ENCODE results near the gene IQSEC1.

The IQSEC1 gene

DNA sequence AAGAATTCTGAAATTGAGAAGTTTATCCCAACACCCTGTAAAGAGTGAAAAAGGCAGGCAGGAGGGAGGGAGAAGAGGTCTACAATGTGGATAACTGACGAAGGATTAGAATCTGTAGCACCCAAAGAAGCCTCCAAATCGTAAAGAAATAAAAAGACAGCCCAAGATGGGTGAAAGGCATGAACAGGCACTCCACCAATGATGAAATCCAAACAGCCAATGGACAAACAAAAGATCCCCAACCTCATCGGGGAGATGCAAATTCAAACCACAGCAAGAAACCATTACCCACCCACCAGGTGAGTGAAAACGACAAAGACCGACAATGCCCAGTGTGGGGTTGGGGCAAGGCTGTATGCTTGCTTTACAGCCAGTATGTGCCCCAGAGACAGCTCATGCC lies 85.6 kb downstream of the IQSEC1 start:
- no peak overlapping the region for H3K4me3 ChIP-seq (ENCODE audit: low read length)
- H3K27me3 ChIP-seq (replicated peaks; ENCODE audit: control insufficient read depth, insufficient read depth, low read length), result peaks cover 4% of the 10 kb centered on the region
- H3K36me3 ChIP-seq (ENCODE audit: control insufficient read depth, insufficient read depth, low read length, severe bottlenecking), result no peaks in the 10 kb centered on the region
- H3K9me3 ChIP-seq (ENCODE audit: control insufficient read depth, low read length), result no peaks in the 10 kb centered on the region
- H3K4me1 ChIP-seq (ENCODE audit: control insufficient read depth, insufficient read depth, low read length), result peaks cover 15% of the 10 kb centered on the region
- no peak for DNase-seq (ENCODE audit: low read depth)
- H3K9ac ChIP-seq (ENCODE audit: low read length), result no peak overlapping the region

DNA sequence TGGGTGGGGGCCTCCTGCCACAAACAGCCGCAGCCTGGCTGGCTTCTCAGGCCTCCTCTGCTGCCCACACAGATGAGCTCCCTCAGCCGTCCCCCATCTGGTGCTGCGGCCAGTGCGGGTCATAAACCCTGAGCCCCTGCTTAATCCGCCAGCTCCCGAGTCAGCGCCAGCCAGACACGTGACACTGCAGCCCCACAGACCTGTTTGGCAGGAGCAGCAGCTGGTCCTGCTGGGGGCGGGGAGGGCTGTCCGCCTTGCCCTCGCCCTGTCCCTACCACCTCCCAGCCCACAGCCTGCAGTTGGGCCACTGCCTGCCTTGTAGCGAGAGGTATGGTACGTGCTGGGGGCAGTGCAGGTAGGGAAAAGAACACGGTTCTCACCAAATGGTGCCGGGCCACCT lies 86.2 kb downstream of the IQSEC1 start:
- Histone ChIP-seq H3K36me3 (ENCODE audit: control insufficient read depth, insufficient read depth, low read length, severe bottlenecking) (no peaks in the 10 kb centered on the region), H3K4me3 (ENCODE audit: low read length) (no peak overlapping the region), H3K27me3 (replicated peaks; ENCODE audit: control insufficient read depth, insufficient read depth, low read length) (peaks cover 6% of the 10 kb centered on the region), H3K9ac (ENCODE audit: low read length) (no peak overlapping the region), H3K4me1 (ENCODE audit: control insufficient read depth, insufficient read depth, low read length) (peaks cover 15% of the 10 kb centered on the region), H3K9me3 (ENCODE audit: control insufficient read depth, low read length) (no peaks in the 10 kb centered on the region)
- no peak for DNase-seq (ENCODE audit: low read depth)

DNA sequence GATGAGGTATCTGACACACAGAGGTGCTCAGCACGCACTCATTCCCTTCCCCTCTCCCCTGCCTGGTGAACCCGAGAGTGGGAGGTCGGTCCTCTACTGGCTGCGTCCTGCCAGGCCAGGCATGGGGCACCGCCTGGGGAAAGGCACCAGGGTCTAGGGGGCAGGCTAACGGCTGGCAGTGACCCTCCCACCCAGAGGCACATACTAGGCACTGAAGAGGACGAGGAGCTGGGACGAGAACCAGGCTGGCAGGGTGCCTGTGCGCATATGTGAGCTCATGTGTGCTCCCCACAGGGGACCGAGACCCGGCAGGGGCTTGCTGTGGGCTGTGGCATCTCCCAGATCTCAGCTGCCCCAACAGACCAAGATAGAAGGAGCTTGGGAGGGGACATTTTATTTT lies 86.7 kb downstream of the IQSEC1 start:
- Histone ChIP-seq H3K9me3 (ENCODE audit: control insufficient read depth, low read length) (no peaks in the 10 kb centered on the region), H3K27me3 (replicated peaks; ENCODE audit: control insufficient read depth, insufficient read depth, low read length) (peaks cover 6% of the 10 kb centered on the region), H3K4me3 (ENCODE audit: low read length) (no peak overlapping the region), H3K4me1 (ENCODE audit: control insufficient read depth, insufficient read depth, low read length) (peaks cover 15% of the 10 kb centered on the region), H3K9ac (ENCODE audit: low read length) (no peak overlapping the region), H3K36me3 (ENCODE audit: control insufficient read depth, insufficient read depth, low read length, severe bottlenecking) (no peaks in the 10 kb centered on the region)
- no peak for DNase-seq (ENCODE audit: low read depth)

DNA sequence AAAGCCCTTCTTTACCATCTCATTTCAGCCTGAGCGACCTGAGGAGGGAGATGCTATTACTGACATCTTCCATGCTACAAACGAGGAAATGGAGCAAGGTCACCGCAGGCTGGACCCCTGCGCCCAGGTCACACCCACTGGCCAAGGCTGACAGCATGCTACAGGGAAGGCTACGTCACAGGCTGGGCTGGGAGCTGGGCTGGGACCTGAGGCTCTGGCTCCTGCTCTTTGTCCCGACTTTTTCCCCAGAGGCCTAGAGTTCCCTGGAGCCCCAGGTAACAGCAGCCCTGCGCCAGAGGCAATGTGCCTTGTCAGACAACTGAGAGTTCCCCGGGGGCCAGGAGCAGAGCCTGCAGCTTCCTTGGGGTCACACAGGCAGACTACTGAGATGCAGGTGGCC lies 87.2 kb downstream of the IQSEC1 start:
- Histone ChIP-seq H3K4me3 (ENCODE audit: low read length) (no peak overlapping the region), H3K27me3 (replicated peaks; ENCODE audit: control insufficient read depth, insufficient read depth, low read length) (peaks cover 6% of the 10 kb centered on the region), H3K4me1 (ENCODE audit: control insufficient read depth, insufficient read depth, low read length) (peaks cover 11% of the 10 kb centered on the region), H3K36me3 (ENCODE audit: control insufficient read depth, insufficient read depth, low read length, severe bottlenecking) (no peaks in the 10 kb centered on the region), H3K9me3 (ENCODE audit: control insufficient read depth, low read length) (no peaks in the 10 kb centered on the region), H3K9ac (ENCODE audit: low read length) (no peak overlapping the region)
- no peak for DNase-seq (ENCODE audit: low read depth)

DNA sequence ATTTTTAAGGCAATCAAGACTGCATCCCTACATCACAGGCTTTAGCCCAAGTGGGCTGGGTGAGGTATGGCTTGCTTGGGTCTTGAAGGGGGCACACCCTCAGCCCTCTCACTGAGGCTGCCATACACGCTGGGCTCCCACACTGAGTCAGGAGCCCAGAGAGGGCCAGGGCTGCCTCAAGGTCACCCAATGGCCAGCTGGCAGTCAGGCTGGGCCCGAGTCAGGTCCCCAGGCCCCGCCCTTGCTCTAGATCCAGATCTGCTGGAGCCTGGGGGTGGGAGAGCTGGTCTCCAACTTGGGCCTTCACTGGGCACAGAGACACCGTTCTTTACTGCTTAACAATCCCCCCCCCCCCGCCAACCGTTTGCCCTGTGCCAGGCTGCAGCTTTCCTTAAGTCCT lies 88.1 kb downstream of the IQSEC1 start:
- no peak for DNase-seq (ENCODE audit: low read depth)
- no peaks in the 10 kb centered on the region for H3K9me3 ChIP-seq (ENCODE audit: control insufficient read depth, low read length)
- H3K27me3 ChIP-seq (replicated peaks; ENCODE audit: control insufficient read depth, insufficient read depth, low read length), result peaks cover 10% of the 10 kb centered on the region
- H3K4me1 ChIP-seq (ENCODE audit: control insufficient read depth, insufficient read depth, low read length), result peaks cover 2% of the 10 kb centered on the region
- no peak overlapping the region for H3K9ac ChIP-seq (ENCODE audit: low read length)
- no peaks in the 10 kb centered on the region for H3K36me3 ChIP-seq (ENCODE audit: control insufficient read depth, insufficient read depth, low read length, severe bottlenecking)
- no peak overlapping the region for H3K4me3 ChIP-seq (ENCODE audit: low read length)

DNA sequence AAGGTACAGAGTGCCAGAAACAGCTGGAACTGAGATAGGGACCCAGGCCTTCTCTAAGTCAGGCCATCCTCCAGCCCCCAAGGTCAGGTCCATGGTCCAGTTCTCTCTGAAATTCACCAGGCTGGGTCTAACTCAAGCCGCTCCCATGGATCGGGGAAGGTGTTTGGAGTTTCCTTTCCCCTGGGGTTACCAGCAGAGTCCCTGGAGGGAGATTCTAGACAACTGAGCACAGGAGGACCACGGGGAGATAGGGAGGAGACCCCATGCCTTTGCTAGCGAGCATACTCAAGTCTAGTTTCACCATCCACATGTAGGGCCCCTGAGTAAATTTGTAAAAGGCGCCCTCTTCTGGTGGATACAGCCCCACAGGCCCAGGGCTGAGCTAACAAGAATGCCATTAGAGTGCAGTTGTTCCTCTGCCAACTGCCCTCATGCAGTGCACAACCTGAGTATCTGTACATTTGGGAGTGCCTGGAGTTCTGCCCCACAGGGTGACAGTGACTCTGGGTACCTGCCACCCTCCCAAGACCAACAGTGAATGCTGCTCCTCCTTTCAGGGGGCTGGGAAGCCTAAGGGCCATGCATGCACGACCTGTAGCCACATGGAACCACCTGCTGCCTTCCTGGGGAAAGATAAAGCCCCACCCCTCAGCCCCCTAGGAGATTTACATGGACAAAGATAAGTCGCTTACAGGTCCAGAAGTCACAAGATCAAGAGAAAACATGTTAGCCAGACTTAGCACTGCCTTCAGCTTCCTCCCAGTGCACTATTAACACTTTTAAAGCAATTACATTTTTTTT lies 89.0 kb downstream of the IQSEC1 start:
- DNase-seq (ENCODE audit: low read depth), result peak; percentile 82
- peaks cover 10% of the 10 kb centered on the region for H3K27me3 ChIP-seq (replicated peaks; ENCODE audit: control insufficient read depth, insufficient read depth, low read length)

DNA sequence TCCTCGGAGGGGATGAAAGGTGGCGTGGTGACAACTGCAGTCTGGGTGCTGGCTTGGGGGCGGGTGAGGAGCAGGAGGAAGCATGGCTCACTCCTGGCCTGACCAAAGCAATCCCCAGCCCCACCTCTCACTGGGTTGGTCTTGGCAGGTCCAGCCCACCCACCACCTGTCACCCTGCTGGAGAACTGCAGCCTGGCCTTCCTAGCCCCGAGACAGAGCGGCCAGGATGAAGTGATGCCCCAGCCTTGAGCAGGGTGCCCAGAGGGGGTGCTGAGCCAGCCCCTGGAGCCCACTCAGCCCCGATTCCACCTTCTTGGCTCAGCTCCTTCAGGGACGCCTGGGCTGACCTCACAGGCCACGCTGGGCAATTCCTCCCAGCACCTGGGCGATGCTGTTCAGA lies 89.9 kb downstream of the IQSEC1 start:
- H3K4me3 ChIP-seq (ENCODE audit: low read length), result no peak overlapping the region
- no peaks in the 10 kb centered on the region for H3K36me3 ChIP-seq (ENCODE audit: control insufficient read depth, insufficient read depth, low read length, severe bottlenecking)
- H3K9me3 ChIP-seq (ENCODE audit: control insufficient read depth, low read length), result no peaks in the 10 kb centered on the region
- DNase-seq (ENCODE audit: low read depth), result no peak
- no peak overlapping the region for H3K9ac ChIP-seq (ENCODE audit: low read length)
- H3K4me1 ChIP-seq (ENCODE audit: control insufficient read depth, insufficient read depth, low read length), result no peaks in the 10 kb centered on the region
- peaks cover 10% of the 10 kb centered on the region for H3K27me3 ChIP-seq (replicated peaks; ENCODE audit: control insufficient read depth, insufficient read depth, low read length)

More for the DNA sequence above, 89.0 kb downstream of the IQSEC1 start:
- no peaks in the 10 kb centered on the region for H3K9me3 ChIP-seq (ENCODE audit: control insufficient read depth, low read length)
- H3K4me3 ChIP-seq (ENCODE audit: low read length), result no peak overlapping the region
- H3K4me1 ChIP-seq (ENCODE audit: control insufficient read depth, insufficient read depth, low read length), result no peaks in the 10 kb centered on the region
- no peak overlapping the region for H3K9ac ChIP-seq (ENCODE audit: low read length)
- no peaks in the 10 kb centered on the region for H3K36me3 ChIP-seq (ENCODE audit: control insufficient read depth, insufficient read depth, low read length, severe bottlenecking)

DNA sequence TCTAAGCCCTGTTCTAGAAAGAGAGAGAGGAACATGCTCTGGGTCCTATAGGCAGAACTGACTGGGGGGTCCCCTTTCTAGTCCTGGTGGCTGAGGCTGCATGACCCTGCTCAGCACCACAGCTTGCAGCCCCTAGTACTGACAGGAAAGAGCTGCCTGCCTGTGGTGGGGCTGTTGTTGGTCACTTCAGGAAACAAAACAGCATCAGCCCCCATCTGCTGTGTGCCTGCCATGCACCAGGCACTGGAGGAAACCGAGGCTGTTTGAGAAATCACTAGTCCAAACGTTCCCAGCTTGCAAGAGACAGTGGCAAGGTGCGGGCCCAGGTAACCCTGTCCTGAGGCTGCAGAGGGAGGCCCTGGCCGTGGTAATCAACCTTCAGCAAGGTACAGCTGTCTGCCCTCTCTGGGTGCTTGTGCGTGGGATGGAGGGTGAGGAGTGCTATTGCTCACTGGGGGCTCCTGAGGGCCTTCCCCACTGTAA lies 90.6 kb downstream of the IQSEC1 start:
- no peak for DNase-seq (ENCODE audit: low read depth)
- Histone ChIP-seq H3K9ac (ENCODE audit: low read length) (no peak overlapping the region), H3K4me3 (ENCODE audit: low read length) (no peak overlapping the region), H3K4me1 (ENCODE audit: control insufficient read depth, insufficient read depth, low read length) (no peaks in the 10 kb centered on the region), H3K36me3 (ENCODE audit: control insufficient read depth, insufficient read depth, low read length, severe bottlenecking) (no peaks in the 10 kb centered on the region), H3K27me3 (replicated peaks; ENCODE audit: control insufficient read depth, insufficient read depth, low read length) (peaks cover 10% of the 10 kb centered on the region), H3K9me3 (ENCODE audit: control insufficient read depth, low read length) (no peaks in the 10 kb centered on the region)

DNA sequence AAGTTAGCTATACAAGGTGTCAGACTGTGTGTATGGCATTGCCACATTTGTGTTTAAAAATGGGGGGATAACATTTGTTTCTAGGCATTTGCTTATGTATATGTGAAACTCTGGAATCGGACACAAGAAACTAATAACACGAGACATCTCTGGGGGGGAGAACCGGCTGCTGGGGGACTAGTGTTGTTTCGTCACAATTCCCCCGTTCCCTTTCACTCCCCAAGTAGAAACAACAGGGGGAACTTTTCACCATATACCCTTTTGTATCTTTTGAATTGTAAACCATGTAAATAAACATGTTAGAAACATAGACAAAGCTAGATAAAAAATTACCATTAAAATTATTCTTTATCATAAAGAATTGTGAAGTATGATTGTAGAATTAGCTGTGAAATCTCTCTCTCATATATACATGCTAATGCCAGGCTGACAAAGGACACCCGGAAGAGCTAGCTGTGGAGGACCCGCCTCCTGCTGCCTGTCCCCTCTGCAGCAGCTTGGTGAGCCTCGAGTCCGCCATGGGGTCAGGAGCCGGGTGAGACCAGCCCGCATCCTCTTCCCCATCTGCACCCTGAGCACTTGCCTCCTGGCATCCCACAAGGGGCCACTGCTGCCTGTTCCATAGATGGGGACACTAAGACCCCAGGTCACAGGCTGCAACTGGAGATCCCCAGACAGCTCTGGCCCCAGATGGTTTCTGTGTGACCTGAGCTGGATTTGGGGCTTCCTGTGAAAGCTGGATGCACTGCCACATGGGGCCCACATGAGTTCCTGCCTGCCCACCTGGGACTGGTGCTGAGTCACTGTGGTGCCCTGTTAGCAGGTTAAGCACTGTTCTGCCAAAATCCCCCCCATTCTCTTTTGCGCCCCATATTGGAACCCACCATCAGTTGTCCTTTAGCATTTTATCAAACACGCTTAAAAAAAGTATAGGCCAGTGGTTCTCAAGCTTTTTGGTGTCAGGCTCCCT lies 91.6 kb downstream of the IQSEC1 start:
- peaks cover 11% of the 10 kb centered on the region for H3K27me3 ChIP-seq (replicated peaks; ENCODE audit: control insufficient read depth, insufficient read depth, low read length)
- H3K9me3 ChIP-seq (ENCODE audit: control insufficient read depth, low read length), result no peaks in the 10 kb centered on the region
- H3K4me1 ChIP-seq (ENCODE audit: control insufficient read depth, insufficient read depth, low read length), result no peaks in the 10 kb centered on the region
- H3K36me3 ChIP-seq (ENCODE audit: control insufficient read depth, insufficient read depth, low read length, severe bottlenecking), result no peaks in the 10 kb centered on the region
- H3K4me3 ChIP-seq (ENCODE audit: low read length), result no peak overlapping the region
- no peak for DNase-seq (ENCODE audit: low read depth)
- no peak overlapping the region for H3K9ac ChIP-seq (ENCODE audit: low read length)

DNA sequence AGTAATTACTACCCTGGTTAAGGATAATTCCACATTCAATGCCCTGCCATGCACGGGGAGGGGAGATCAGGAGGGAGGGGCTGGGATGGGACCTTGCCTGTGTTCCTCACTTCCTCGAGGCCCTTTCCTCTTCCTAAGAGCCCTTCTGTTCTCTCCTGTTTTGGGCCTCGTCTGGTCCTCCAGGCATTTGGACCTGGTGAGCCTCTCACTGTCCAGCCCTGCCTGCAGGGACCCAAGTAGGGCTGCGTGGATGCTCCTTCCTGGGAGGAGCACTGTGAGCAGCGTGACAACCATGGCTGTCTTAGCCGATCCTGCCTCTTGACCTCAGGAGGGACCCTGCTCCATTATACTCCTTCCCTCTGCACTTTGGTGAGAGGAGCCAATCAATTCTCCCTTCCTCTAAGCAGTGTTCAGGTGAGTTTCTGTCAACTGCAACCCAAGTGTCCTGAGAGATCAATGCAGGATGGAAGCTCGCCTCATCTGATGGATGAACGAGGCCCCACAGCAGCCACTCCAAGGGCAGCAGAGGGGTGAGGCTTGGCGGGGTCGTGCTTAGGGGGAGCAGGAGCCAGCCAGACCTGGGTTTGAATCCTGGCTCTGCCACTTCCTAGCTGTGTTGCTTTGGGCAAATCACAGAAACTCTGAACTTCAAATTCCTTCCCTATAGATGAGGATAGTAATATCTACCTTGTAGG lies 92.5 kb downstream of the IQSEC1 start:
- Histone ChIP-seq H3K36me3 (ENCODE audit: control insufficient read depth, insufficient read depth, low read length, severe bottlenecking) (no peaks in the 10 kb centered on the region), H3K4me3 (ENCODE audit: low read length) (no peak overlapping the region), H3K9ac (ENCODE audit: low read length) (no peak overlapping the region), H3K9me3 (ENCODE audit: control insufficient read depth, low read length) (no peaks in the 10 kb centered on the region), H3K4me1 (ENCODE audit: control insufficient read depth, insufficient read depth, low read length) (no peaks in the 10 kb centered on the region), H3K27me3 (replicated peaks; ENCODE audit: control insufficient read depth, insufficient read depth, low read length) (peaks cover 15% of the 10 kb centered on the region)
- no peak for DNase-seq (ENCODE audit: low read depth)
